H1 (cell line): ENCODE measurements around the gene MIX23. TPM values are rescaled to one million over a fixed set of nuclear protein-coding genes. Genes with fewer than 3 reads are reported as not detected.

Experiments
- CTCF ChIA-PET: fragments of 300-600 bp; sonication (Branson Sonifier 250); formaldehyde crosslinking; loops from one replicate; lab custom pipeline; 2021; ENCODE audit not compliant: partially characterized antibody; lab: Charles Lee
- POLR2A ChIA-PET: fragments of 300-600 bp; sonication (Branson Sonifier 250); formaldehyde crosslinking; loops from one replicate; lab custom pipeline; 2021; ENCODE audit warnings: inconsistent platforms; ENCODE audit not compliant: partially characterized antibody; lab: Charles Lee
- DNase-seq, 2 experiments: peaks; one replicate each; pipeline versions ENCODE4 v3.0.0 to v3.0.0-alpha.2; 2010 to 2022; ENCODE audit warnings: low spot score in 2 of 2, low read depth in 1 of 2, mixed read lengths in 1 of 2
- FAIRE-seq: peaks from 2 replicates; lab custom pipeline; 2011; peaks lifted over from hg19 to GRCh38; lab: Jason Lieb, UNC
- H2AFZ ChIP-seq: 2 replicates; pipeline ENCODE4 v1.8.1; 2012; ENCODE audit warnings: low read length, inconsistent platforms
- H2AK5ac ChIP-seq: 2 replicates; pipeline ENCODE4 v1.6.1; 2013; ENCODE audit warnings: low read depth, low read length
- H2BK120ac ChIP-seq: replicated peaks from 2 replicates; pipeline ENCODE3; 2013; ENCODE audit warnings: low read depth, low read length, inconsistent platforms
- H2BK12ac ChIP-seq: 2 replicates; pipeline ENCODE4 v1.6.1; 2013; ENCODE audit warnings: low read depth, low read length
- H2BK15ac ChIP-seq: 2 replicates; pipeline ENCODE4 v1.6.1; 2013; ENCODE audit warnings: low read length
- H2BK20ac ChIP-seq: 2 replicates; pipeline ENCODE4 v1.6.1; 2013; ENCODE audit warnings: low read length
- H2BK5ac ChIP-seq: 2 replicates; pipeline ENCODE4 v1.6.1; 2013; ENCODE audit warnings: low read depth, low read length
- H3K14ac ChIP-seq: 2 replicates; pipeline ENCODE4 v1.6.1; 2013; ENCODE audit warnings: inconsistent platforms; ENCODE audit not compliant: insufficient read length
- H3K18ac ChIP-seq: 2 replicates; pipeline ENCODE4 v1.6.1; 2013; ENCODE audit warnings: low read length; ENCODE audit errors: extremely low read depth
- H3K23ac ChIP-seq: 2 replicates; pipeline ENCODE4 v1.6.1; 2013; ENCODE audit warnings: inconsistent platforms; ENCODE audit not compliant: insufficient read length
- H3K23me2 ChIP-seq: 2 replicates; pipeline ENCODE4 v1.6.1; 2013; ENCODE audit warnings: low read depth, low read length
- H3K27ac ChIP-seq: 2 replicates; pipeline ENCODE4 v1.6.1; 2011; ENCODE audit warnings: low read depth, low read length, inconsistent platforms
- H3K27me3 ChIP-seq, 4 experiments: replicated peaks in 1 of 4; 1 replicate in 1 of 4; 2 replicates in 3 of 4; pipeline versions ENCODE4 v1.6.1 to v1.8.1; 2011 to 2013; ENCODE audit warnings: low read length in 3 of 4, mild to moderate bottlenecking in 3 of 4, inconsistent platforms in 2 of 4, mixed read lengths in 2 of 4, moderate library complexity in 1 of 4; ENCODE audit not compliant: control insufficient read depth in 3 of 4, insufficient read depth in 3 of 4; ENCODE audit errors: extremely low read depth in 1 of 4
- H3K36me3 ChIP-seq, 4 experiments: 2 replicates each; pipeline versions ENCODE4 v1.6.1 to v1.8.1; 2011 to 2013; ENCODE audit warnings: mild to moderate bottlenecking in 4 of 4, low read length in 3 of 4, moderate library complexity in 2 of 4, control low read depth in 1 of 4, inconsistent platforms in 1 of 4; ENCODE audit not compliant: insufficient read depth in 4 of 4, control insufficient read depth in 2 of 4
- H3K4ac ChIP-seq: replicated peaks from 2 replicates; pipeline ENCODE3; 2013; ENCODE audit warnings: low read length, low read depth, mixed read lengths, inconsistent platforms; ENCODE audit not compliant: insufficient read length
- H3K4me1 ChIP-seq, 4 experiments: replicated peaks in 1 of 4; 1 replicate in 1 of 4; 2 replicates in 3 of 4; pipeline versions ENCODE4 v1.6.1 to v1.8.1; 2011 to 2013; ENCODE audit warnings: low read length in 3 of 4, inconsistent platforms in 2 of 4, mixed read lengths in 1 of 4; ENCODE audit not compliant: insufficient read depth in 4 of 4, control insufficient read depth in 3 of 4
- H3K4me2 ChIP-seq, 2 experiments: 2 replicates each; pipeline versions ENCODE4 v1.6.1 to v1.8.1; 2011 to 2013; ENCODE audit warnings: low read depth in 2 of 2, low read length in 2 of 2, control low read depth in 1 of 2, inconsistent platforms in 1 of 2, mild to moderate bottlenecking in 1 of 2; ENCODE audit not compliant: insufficient read depth in 1 of 2
- H3K4me3 ChIP-seq, 4 experiments: fragments of 200-600, 300-600 bp in 1 of 4; sonication (generic), shearing (Covaris generic), sonication (Bioruptor Twin) in 1 of 4; 2 replicates each; pipeline versions ENCODE4 v1.5.1 to v1.8.1; 2011 to 2016; ENCODE audit warnings: low read length in 4 of 4, low read depth in 3 of 4, control low read depth in 2 of 4, inconsistent platforms in 2 of 4, mild to moderate bottlenecking in 2 of 4, mixed read lengths in 1 of 4, moderate library complexity in 1 of 4; ENCODE audit not compliant: insufficient read depth in 2 of 4; ENCODE audit errors: extremely low read depth in 1 of 4
- H3K56ac ChIP-seq: replicated peaks from 2 replicates; pipeline ENCODE3; 2013; ENCODE audit warnings: low read depth, mild to moderate bottlenecking, mixed read lengths, low read length, inconsistent platforms; ENCODE audit not compliant: insufficient read length
- H3K79me1 ChIP-seq: 2 replicates; pipeline ENCODE4 v1.6.1; 2013; ENCODE audit warnings: low read depth, low read length, control low read depth
- H3K79me2 ChIP-seq, 2 experiments: 2 replicates each; pipeline versions ENCODE4 v1.6.1 to v1.8.1; 2012 to 2013; ENCODE audit warnings: low read length in 2 of 2, mild to moderate bottlenecking in 2 of 2, inconsistent platforms in 1 of 2; ENCODE audit not compliant: insufficient read depth in 2 of 2, control insufficient read depth in 1 of 2
- H3K9ac ChIP-seq, 4 experiments: replicated peaks in 1 of 4; 1 replicate in 1 of 4; 2 replicates in 3 of 4; pipeline versions ENCODE4 v1.6.1 to v1.8.1; 2011 to 2013; ENCODE audit warnings: low read depth in 3 of 4, low read length in 3 of 4, control low read depth in 2 of 4, mild to moderate bottlenecking in 2 of 4, moderate library complexity in 2 of 4, inconsistent platforms in 1 of 4; ENCODE audit errors: extremely low read depth in 1 of 4
- H3K9me3 ChIP-seq, 2 experiments: 2 replicates each; pipeline versions ENCODE4 v1.6.1 to v1.8.1; 2012 to 2013; ENCODE audit warnings: mild to moderate bottlenecking in 2 of 2, moderate library complexity in 2 of 2, control low read depth in 1 of 2, inconsistent platforms in 1 of 2, low read depth in 1 of 2, low read length in 1 of 2, mixed read lengths in 1 of 2; ENCODE audit not compliant: insufficient read depth in 2 of 2
- H4K20me1 ChIP-seq, 2 experiments: replicated peaks in 1 of 2; 2 replicates each; pipeline versions ENCODE3 to v1.8.1; 2011 to 2013; ENCODE audit warnings: inconsistent platforms in 2 of 2, low read length in 2 of 2, mild to moderate bottlenecking in 1 of 2; ENCODE audit not compliant: insufficient read depth in 2 of 2, control insufficient read depth in 1 of 2
- H4K5ac ChIP-seq: 2 replicates; pipeline ENCODE4 v1.6.1; 2013; ENCODE audit warnings: low read length, low read depth, mixed read lengths, inconsistent platforms; ENCODE audit not compliant: insufficient read length
- H4K8ac ChIP-seq: 2 replicates; pipeline ENCODE4 v1.8.0; 2013; ENCODE audit warnings: mild to moderate bottlenecking, moderate library complexity, low read length, inconsistent platforms; ENCODE audit not compliant: insufficient read depth; ENCODE audit errors: extremely low read depth
- H4K91ac ChIP-seq: replicated peaks from 2 replicates; pipeline ENCODE3; 2013; ENCODE audit warnings: low read length, mixed read lengths, inconsistent platforms; ENCODE audit not compliant: insufficient read length
- EGR1 ChIP-seq: IDR thresholded peaks from 2 replicates; pipeline ENCODE4 v1.6.1; 2011; ENCODE audit warnings: low read depth, low read length, borderline replicate concordance
- FOSL1 ChIP-seq: IDR thresholded peaks from 2 replicates; pipeline ENCODE4 v1.6.1; 2011; ENCODE audit warnings: mild to moderate bottlenecking, low read depth, low read length, moderate library complexity; ENCODE audit not compliant: insufficient read depth
- GTF2F1 ChIP-seq: IDR thresholded peaks from 2 replicates; pipeline ENCODE4 v1.6.1; 2012; ENCODE audit warnings: low read depth, low read length, improper control_type of control experiment, borderline replicate concordance
- NANOG ChIP-seq: IDR thresholded peaks from 2 replicates; pipeline ENCODE4 v1.6.1; 2011; ENCODE audit warnings: low read length, low read depth, mild to moderate bottlenecking, inconsistent platforms; ENCODE audit not compliant: insufficient read depth, poor library complexity, severe bottlenecking
- ZNF274 ChIP-seq: IDR thresholded peaks from 2 replicates; pipeline ENCODE4 v1.7.0; 2012; ENCODE audit warnings: low read length, borderline replicate concordance; ENCODE audit errors: extremely low read depth
- WGBS, 2 experiments: shearing (Covaris generic) in 1 of 2; methylation state at CpG; one replicate each; pipeline versions ENCODE4 v1.1.6 to v1.1.7; 2013 to 2015; ENCODE audit warnings: low lambda C conversion rate in 2 of 2, mixed read lengths in 2 of 2, inconsistent platforms in 1 of 2, low coverage in 1 of 2, missing lambda C conversion rate in 1 of 2; ENCODE audit not compliant: insufficient replicate concordance in 2 of 2, insufficient coverage in 1 of 2, insufficient read length in 1 of 2; ENCODE audit errors: extremely low coverage in 1 of 2, missing lambda C conversion rate in 1 of 2; 5-methylcytosine and 5-hydroxymethylcytosine counted together
- polyA plus RNA-seq, 7 experiments: library from polyadenylated mRNA; depleted of rRNA in 3 of 7; stranded (reverse) in 5 of 7; unstranded in 2 of 7; fragments of >200 nt in 5 of 7; fragments of 200-250 nt in 2 of 7; gene quantifications; 1 replicate in 5 of 7; 2 replicates in 1 of 7; 4 replicates in 1 of 7; pipeline versions ENCODE4 v1.2.1 to v1.2.3, GENCODE V29; 2011 to 2013; ENCODE audit warnings: missing spikeins in 2 of 7, mixed read lengths in 2 of 7
- total RNA-seq: library from RNA; stranded (reverse); fragmentation: NEBNext Ultra II Directional; extraction: Animal tissue kit (Norgen Biotek cat#: 25700); gene quantifications from 2 replicates; pipeline ENCODE4 v1.2.1, GENCODE V29; 2021

The MIX23 gene
- total and polyA plus RNA-seq, 2 of the 8 experiments (the other 6 are each of a cell fraction or from before 2014, with no cell fraction given) = 22.1 to 69.6 TPM

GRCh38 chr3:122324871-122325323 is 58.1 kb downstream of the MIX23 start, which contains the start of gene CSTA:
Gene CSTA, plus strand, starts transcription at chr3:122325248. Its CDS starts 45 bp downstream, at chr3:122325293.
- POLR2A ChIA-PET = no interaction called here
- Histone ChIP-seq H3K23ac (no peak within 1 kb of the TSS), H3K36me3 (no peaks in the 10 kb centered on the region), H3K4me2 (no peak within 1 kb of the TSS), H3K9ac (no peak within 1 kb of the TSS), H2BK5ac (no peak within 1 kb of the TSS), H4K5ac (no peak within 1 kb of the TSS), H3K79me2 (no peaks in the 10 kb centered on the region), H3K9me3 (no peaks in the 10 kb centered on the region), H2BK15ac (no peak within 1 kb of the TSS), H2AFZ (peak within 1 kb of the TSS; percentile 81), H3K27me3 (no peaks in the 10 kb centered on the region), H2AK5ac (no peak within 1 kb of the TSS), H4K8ac (no peak within 1 kb of the TSS), H4K20me1 (no peaks in the 10 kb centered on the region), H3K79me1 (no peaks in the 10 kb centered on the region), H2BK120ac (no peak within 1 kb of the TSS), H3K27ac (no peak within 1 kb of the TSS), H3K4ac (no peak within 1 kb of the TSS), H3K4me1 (no peaks in the 10 kb centered on the region), H3K56ac (no peak within 1 kb of the TSS), H3K18ac (no peak within 1 kb of the TSS), H2BK20ac (no peak within 1 kb of the TSS), H2BK12ac (no peak within 1 kb of the TSS), H3K4me3 (no peak within 1 kb of the TSS), H3K14ac (no peak within 1 kb of the TSS), H4K91ac (no peak within 1 kb of the TSS), H3K23me2 (no peaks in the 10 kb centered on the region)
- CTCF ChIA-PET = interaction anchor here (1.6 kb wide), 1 partner anchor 11 kb away, joined by 3 read pairs; no protein-coding TSS in a partner anchor
- FAIRE-seq = no peak
- TF ChIP-seq ZNF274 = no peak
- TF ChIP-seq FOSL1 = no peak
- no peak for TF ChIP-seq EGR1
- no peak for TF ChIP-seq GTF2F1
- no peak for TF ChIP-seq NANOG
- 77% methylated on average over 6 of the region's 6 CpGs; no CpG with 5 or more reads in 1 of the 2 experiments for WGBS, 2 experiments
- DNase-seq = no peak
